NCI-H1048 (cell line): ENCODE measurements around the gene OR2AG2.
"Not testable (repeated sequence)": the region's sequence is repeated elsewhere in the genome, so short reads cannot be mapped to it uniquely, and the experiment has no call there.

ENCODE experiments used
- DNase-seq: peaks from one replicate; lab custom pipeline; 2025; lab: John Stamatoyannopoulos, UW

Gene OR2AG2, protein sequence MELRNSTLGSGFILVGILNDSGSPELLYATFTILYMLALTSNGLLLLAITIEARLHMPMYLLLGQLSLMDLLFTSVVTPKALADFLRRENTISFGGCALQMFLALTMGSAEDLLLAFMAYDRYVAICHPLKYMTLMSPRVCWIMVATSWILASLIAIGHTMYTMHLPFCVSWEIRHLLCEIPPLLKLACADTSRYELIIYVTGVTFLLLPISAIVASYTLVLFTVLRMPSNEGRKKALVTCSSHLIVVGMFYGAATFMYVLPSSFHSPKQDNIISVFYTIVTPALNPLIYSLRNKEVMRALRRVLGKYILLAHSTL

DNA sequence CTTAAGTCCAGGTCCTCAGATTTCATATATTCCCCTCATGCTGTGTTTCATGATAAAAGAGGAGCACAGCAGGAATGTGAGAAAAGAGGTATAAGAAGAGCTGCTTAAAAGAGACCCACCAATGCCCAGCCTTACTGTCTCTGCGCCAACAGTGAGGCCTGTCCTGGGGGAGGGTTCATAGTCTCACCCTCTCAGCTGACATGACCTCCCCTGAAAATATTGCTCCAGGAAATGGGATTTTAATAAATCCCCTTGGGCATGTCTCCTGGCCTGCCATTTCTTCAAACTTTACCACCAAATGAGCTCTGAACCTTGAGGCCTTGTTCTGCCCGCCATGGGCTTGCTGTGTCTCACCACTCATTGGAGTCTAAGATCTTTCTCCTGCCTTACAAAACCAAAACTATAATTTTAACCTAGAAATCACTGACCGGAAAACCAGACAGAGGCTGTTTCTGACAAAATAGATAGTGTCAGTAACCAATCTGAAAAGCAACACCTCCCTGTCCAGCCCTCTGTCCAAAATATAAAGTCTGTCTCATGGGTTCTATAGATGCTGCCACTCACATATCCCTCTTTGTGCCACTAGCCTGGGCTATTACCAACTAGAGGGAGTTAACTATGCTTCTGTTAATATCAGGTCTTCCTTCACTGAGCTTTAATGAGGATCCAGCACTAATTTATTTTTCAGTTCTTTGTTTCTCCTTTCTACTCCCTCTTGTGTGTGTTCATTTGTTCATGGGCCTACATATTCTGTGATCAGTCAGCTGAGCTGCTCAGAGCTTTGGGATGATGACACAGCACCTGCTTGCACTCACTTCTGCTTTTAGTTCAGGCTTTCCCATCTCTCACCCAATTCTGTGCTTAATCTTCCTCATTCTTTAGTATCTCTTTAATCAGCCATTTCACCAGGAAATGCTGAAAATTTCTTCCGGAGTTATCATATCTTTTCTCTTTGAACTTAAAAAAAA, at the start of gene OR2AG2:
TSS of gene OR2AG2 (minus strand) at position 51 of the 968 bp plus-strand sequence. CDS start 3,019 bp downstream, outside the sequence.
- DNase-seq, result no peak

DNA sequence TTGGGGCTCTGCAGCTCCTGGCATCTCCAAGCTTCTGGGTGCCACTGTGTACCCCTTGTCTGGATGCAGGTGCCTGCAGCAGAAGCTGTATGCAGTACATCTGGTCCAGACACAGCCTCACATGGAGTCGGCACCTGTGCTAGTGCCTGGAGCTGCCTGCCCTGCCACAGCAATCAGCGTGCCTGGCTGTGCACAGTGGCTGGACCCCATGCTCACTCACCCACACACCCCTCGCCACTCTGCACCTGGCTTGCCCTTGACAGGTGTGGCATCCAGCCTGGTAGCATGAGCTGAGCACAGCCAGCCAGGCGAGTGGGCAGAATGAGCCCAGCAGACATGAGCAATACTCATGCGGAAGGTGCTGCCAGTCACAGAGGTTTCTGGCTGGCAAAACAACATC, 47.2 kb upstream of the OR2AG2 start:
- no peak for DNase-seq

DNA sequence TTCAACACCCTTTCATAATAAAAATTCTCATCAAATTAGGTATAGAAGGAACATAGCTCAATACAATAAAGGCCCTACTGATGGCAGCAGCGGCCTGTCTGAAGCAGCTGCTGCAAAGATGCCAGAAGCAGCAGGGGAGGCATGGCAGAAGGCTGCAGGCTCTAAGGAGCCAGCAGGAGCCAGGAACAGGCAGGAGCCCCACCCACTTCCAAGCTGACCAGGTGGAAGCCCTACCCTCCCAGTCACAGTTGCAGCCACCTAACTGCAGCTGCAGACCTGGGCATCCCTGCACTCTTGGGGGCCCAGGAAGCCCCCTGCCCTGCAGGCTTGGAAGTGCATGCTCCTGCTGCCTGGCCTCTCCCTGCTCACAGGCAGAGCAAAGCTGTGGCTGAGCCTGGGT, 45.9 kb upstream of the OR2AG2 start:
- no peak for DNase-seq

DNA sequence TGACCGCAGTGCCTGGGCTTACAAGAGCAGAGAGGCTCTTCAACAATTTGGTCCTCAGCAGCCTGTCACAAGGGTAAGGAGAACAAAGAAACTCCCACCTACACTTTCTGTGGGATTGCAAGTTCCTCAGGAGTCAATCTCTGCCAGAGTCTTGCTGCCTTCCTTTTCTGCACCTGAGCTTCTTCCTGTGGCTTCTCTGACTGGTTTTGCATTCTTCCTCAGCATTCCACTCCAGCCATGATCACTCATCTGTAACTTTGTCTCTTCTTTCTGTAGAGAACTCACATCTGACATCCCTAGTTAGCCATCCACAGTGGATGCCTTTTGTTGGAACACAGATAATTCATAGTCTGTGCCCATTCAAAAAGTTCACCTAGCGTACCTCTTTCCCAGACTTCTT, 41.9 kb upstream of the OR2AG2 start:
- DNase-seq, result no peak

DNA sequence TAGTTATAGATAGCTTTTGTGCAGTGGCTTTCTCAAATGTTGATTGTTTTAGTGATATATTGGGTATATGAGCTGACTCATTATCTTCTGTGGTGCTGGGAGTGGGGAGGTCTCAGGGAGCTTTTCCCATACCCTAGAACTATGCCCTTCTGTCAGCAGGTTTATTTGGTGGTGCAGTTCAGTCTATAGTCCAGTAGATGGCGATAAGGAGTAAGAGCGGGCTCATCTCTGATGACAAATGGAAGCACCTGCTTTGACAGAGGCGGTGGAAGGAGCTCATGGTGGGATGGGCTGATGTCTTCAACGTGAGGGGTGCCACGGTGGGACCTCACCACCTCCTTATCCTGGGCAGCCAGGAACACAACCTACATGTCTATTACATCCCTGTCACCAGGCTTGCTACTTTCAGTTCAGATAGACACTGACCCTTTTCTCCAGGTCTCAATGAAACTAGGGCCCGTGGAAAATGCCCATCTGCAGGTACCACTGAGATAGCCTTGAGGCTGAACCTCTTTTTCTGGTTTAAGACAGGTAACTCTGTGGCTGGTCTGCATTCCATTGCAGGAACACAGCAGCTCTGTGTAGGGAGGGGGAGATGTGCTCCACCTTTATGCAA, 40.7 kb upstream of the OR2AG2 start:
- DNase-seq, result peak; percentile 8

DNA sequence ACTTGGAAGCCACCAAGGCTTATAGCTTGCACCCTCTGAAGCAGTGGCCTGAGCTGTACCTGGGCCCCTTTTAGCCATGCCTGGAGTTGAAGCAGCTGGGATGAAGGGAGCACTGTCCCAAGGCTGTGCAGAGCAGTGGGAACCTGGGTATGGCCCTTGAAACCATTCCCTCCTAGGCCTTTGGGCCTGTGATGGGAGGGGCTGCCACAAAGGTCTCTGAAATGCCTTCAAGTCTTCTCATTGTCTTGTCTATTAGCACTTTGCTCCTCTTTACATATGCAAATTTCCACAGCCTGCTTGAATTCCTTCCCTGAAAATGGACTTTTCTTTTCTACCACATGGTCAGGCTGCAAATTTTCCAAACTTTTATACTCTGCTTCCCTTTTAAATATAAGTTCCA, 29.3 kb upstream of the OR2AG2 start:
- not testable (repeated sequence) for DNase-seq

DNA sequence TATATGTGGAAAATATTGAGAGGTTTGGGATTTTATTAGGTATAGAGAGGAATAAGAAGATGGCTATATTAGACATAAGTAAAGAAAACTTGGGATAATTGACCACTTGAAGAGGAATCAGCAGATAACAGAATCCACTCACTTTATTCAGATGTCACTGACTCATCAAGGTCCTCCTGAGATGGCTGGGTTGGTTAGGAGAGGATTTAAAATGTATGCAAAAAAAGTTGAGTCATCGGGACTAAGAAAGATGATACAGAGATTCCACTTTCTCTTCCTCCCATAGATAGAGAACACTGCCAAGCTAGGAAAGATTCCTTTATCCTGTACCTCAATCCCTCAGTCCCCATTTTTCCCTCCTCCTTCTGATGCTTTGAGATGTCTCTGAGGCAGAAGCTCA, 27.6 kb upstream of the OR2AG2 start, which contains the start of gene OR6A2:
TSS of gene OR6A2 (minus strand) at position 288 of the 400 bp plus-strand sequence. CDS start 3,981 bp downstream, outside the sequence.
- no peak for DNase-seq

DNA sequence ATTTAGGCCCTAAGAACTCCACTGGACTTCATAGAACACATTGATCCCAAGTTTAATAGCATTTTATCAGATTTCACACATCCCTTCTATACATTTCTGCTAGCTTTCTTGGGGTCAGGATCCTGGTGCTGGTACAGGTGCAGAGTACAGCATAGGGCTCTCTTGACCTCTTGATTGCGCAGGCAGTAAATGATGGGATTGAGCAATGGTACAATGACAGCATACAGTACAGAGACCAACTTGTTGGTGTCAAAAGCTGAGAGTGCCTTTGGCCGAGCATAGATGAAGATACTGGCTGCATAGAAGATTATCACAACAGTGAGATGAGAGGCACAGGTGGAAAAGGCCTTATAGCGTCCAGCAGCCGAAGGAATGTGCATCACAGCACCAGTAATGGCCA, 22.9 kb upstream of the OR2AG2 start:
- no peak for DNase-seq

DNA sequence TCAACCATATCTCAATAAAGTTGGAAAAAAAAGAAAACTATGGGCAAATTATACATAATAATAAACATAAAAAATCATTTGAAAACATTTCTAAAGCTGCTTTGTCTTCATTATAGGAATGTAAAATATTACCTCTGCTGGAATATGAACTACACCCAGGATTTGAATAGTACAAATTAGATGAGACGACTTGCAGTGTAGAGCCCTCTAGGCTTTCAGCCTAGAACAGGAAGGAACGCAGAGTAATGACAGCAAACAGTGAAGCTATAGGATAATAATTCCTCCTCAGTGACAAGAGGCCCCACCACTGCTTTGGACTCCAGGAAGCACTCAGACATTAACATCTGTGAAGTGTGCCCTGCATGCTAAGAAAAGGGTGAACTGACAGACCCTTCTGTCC, 18.8 kb upstream of the OR2AG2 start:
- no peak for DNase-seq

DNA sequence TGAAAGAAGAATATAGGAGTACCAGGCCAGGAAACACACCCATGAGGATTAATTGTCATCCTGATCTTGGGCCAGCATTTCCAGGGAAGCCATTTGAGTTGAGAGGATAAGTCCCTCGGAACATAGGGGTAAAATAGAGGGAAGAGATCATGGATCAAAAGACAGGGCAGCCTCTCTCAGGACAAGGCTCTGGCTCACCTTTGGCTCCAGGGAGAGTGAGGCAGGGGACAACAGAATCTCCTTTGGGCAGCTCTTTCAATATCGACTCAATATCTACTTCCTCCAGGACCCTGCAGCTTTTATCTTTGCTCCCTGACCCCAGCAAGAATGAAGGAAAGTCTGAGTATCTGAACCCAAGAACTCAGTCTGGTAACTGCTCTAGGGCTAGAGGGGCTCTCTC, 10.9 kb upstream of the OR2AG2 start, which contains the start of gene OR2AG1:
TSS of gene OR2AG1 (plus strand) at position 301 of the 400 bp plus-strand sequence. CDS start 2,018 bp downstream, outside the sequence.
- no peak for DNase-seq

DNA sequence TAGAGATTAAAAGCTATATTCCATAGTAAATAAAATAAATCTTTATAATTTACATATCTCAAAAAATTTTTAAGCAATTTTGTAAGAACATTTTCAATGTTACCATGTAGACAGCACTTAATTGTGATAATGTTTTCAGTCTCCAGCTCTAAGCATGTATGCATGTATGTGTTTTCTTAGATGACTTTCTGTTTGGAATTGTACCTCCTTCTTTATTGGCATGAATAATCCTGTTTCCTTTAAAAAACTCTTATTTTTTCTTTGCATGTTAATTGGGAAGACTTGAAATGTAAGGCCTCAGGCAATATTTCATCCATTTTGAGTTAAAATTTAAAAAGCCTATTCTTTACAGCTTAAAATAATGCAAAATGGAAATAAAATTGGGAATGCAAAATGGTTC, 9.1 kb upstream of the OR2AG2 start:
- DNase-seq, result no peak

DNA sequence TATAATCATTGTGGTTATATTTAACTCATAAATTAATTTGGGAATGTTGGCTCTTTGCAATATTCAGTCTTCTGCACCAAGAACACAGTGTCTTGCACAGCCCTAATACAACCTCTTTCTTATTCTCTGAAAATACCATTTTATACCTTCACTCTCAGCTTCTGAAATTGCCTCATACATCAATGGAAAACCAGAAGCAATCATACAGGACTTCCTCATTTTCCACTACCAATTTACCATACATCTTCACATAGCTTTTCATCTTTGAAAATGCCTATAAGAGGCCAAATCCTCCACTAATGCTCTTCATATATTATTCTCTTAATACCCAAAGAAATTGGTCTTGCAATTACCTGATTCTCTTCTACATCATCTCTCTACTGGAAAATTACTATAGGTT, 6.7 kb upstream of the OR2AG2 start:
- DNase-seq, result no peak

DNA sequence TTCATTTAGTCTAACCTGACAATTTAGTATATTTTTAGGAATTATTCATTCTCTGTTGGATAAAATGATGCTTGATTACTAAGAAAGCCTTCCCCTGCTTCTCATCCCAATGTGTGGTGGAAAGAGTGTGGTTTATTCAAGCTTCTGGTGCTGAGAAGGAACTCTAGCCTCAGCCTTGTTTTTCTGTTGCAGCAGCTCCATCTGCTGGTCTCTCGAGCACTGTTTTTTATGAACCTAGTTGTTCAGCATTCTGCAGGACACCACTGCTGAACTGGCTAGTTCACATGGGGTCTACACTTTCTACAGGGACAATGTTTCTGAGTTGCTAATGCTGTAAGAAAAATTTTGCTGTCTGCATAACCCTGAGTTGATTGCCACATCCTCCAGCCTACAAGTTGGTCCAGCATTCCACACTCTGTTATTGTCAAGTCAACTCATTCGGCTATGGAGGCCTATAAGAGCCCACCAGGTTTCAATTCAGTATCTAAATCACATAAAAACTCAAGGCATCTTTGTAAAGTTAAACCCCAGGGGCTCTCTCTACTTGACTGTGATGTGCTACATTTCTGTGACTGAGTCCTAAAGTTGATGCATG, 14.3 kb downstream of the OR2AG2 start:
- DNase-seq, result no peak

DNA sequence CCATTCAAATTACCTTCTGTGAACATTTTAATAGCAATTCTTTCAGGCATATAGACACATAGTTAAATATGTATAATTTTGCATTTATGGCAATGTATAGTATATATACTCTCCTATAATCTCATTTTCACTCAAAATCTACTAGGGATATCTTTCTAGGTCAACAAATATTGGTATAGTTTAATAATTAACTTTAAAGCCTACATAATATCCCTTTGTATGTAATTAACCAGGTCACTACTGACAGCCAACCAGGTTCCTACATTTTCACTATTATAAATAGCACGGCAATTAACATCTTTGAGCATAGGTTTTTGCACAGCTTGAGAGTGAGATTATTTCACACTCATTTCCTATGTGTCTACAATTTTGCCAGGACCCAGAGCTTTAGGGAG, 15.8 kb downstream of the OR2AG2 start:
- no peak for DNase-seq

DNA sequence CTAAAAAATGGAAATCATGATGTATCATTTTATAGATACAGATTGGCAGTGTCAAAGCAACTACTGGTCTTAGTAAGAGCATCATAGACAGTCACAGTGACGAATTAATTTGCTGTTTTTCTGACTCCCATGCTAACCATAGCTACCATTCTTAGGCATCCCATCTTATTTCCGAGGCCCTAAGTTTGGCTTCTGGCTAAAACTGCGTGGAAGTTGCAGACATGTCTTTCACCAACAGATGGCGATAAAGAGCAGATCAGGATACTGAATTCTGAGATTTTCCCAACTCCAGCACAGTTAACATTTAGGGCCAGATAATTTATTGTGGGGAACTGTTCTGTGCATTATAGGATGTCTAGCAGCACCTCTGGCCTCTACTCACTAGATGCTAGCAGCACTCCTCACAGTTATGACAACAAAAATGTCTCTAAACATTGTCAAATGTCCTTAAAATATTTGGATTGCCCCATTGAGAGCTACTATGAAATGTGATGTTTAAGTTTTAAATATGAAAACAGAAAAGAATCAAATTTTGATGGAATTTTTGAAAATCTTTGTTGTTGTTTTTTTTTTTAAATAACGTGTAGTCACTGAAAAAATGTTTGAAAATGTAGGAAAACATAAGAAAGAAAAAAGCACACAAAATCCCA, 16.3 kb downstream of the OR2AG2 start:
- DNase-seq, result no peak

DNA sequence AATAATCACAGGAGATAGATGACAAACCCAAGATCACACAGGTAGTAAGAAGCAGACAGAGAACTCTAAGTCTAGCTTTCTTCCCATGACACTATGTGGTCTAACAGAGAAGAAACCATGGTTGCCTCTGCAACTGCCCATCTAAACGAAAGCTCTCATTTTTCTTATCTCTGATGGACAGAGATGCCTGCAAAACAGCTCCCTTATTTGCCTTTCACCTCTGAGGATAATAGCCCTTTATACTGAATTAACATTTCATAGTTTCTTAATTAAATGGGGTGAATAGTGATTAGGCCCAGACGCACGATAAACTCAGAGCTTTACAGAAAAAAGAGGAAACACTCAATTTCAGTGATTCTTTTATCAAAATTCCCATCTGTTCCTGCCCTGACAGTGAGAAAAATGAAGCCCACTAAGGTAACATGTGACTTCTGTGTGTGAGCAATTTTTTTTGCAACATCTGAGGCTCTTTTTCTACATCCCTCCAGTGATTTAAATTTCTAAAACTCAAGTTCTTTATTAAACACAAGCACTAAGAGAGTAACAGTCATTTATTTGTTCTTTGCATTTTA, 24.6 kb downstream of the OR2AG2 start:
- no peak for DNase-seq

DNA sequence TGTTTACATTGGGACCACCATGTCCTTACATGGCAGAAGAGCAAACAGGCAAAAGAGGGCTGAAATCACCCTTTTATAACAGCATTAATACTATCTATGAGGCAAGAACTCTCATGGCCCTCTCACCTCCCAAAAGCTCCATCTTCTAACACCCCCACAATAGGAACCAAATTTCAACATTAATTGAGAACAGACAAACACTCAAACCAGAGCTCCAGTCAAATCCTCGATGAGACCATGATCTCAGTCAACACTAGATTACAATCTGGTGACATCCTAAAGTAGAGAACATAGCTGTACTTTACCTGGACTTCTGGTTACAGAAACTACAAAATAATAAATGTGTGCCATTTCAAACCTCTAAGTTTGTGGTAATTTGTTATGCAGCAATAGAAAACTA, 25.1 kb downstream of the OR2AG2 start:
- DNase-seq, result no peak

DNA sequence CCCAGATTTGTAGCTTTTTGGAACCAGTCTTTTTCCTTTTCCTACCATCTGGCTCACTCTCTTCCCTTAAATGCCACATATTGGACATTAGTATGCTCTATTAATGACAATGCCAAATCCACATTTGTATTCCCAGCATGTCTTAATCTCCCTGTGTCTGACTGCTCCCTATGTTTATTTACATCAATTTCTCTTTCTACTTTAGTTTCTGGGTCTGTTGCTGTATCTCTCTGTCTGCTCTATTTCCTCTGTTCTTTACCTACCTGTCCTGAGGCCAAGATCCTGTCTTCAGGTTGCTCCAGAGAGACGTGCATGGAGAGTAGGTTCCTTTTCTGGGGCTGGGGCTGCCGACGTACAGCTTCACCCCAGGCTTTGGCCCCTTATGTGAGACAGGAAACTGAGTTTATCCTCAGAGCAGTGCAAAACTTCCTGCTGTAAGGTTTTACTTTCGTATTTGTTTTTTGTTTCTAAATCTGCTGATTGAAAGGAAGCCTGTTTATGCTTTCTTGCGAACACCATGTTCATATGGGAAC, 25.6 kb downstream of the OR2AG2 start:
- DNase-seq, result no peak

DNA sequence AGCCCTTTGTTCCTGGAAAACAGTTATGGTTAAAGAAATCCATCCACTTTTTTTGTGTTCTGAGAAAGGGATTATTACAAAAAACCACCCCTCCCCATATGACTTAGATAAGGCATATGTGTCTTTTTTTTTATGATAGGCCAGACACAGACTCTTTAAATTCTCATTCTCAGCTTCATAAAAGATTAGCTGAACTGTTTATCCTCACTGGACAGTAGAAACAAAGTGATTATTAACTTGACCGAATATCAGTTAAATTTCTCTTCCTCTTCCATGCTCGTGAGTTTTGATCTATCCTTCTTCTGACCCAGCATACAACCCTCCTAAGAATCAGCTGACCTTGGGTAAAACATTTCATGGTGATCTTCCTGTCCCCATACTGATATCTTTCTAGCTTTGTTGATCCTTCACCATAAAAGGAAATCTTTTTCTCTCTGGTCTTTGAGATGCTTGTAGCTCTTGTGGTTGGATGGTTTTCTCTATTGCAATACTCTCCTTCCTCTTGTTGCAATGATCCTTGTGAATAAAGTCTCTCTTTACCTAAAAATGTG, 26.2 kb downstream of the OR2AG2 start:
- no peak for DNase-seq

DNA sequence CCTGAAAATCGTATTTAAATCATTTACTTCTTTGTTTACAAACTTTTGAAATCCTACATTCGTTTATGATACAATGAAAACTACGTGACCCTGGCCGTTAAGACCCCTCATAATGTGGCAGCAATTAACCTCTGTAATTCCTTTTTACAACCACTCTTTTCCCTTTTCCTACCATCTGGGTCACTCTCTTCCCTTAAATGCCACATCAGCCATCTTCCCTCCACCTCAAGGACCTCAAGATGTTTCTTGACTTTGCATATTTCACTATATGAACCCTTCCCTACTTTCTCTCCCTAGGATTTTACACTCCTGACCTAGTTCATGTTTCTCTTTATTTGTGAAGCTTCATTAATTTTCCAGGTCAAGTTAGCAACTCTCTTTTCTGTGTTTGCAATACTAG, 26.8 kb downstream of the OR2AG2 start:
- DNase-seq, result no peak

DNA sequence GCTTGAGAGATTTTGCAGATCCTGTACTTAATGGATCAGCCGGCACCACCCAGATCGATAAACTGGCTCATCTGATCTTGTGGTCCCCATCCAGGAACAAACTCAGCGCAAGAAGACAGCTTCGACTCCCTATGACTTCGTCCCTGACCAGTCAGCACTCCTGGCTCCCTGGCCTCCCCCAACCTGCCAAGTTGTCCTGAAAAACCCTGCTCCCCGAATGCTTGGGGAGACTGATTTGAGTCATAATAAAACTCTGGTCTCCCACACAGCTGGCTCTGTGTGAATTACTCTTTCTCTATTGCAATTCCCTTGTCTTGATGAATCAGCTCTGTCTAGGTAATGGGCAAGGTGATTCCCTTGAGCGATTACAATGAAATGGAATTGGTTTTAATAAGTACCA, 29.5 kb downstream of the OR2AG2 start:
- DNase-seq, result no peak
